CD4-positive, alpha-beta T cell treated with Interleukin-1 beta for 1 hour (primary cell): ENCODE measurements around the gene C1orf74.
"Not testable (repeated sequence)": the region's sequence is repeated elsewhere in the genome, so short reads cannot be mapped to it uniquely, and the experiment has no call there.

Source experiments
- DNase-seq, 2 donors: peaks; one replicate each; pipeline ENCODE4 v3.0.0-alpha.2; 2020 to 2022

The C1orf74 gene

DNA sequence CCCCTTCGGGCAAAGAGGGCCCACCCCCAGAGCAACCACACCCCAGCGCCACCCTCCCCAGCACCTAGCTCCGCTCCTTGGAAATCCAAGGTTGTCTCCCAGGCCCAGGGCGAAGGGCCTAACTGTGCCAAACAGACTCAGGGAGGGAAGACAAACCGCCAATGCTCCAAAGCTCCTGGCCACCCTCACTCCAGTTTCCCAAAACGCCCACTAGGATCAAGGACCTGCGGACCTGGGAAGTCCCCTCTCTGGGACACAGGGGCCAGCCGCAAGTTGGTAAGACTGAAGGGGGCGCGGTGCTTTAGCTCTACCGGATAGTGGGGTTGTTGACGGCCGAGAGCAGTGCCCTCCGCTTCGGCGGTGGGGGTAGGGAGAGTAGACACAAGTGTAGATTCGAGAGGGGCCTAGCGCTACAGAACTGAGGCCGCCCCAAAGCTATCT, 21.0 kb upstream of the C1orf74 start:
- no peak for DNase-seq

DNA sequence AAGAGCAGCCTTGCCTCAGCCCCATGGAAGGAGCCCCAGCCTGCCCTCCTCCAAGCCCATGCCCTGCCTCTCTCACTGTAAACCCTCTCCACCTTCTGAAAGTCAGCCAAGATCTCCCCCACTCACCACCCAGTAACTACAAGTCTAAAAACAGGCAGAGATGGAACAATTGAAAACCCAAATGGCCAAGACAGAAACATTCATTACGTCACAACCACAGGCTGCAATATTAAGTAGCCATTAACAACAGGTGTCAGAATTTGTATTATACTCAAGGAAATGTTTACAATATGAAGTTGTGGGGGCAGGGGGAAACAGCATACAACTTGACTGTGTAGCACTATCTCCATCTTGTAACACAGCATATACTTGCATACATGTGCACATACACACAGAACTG, 19.2 kb upstream of the C1orf74 start:
- DNase-seq, result no peak

DNA sequence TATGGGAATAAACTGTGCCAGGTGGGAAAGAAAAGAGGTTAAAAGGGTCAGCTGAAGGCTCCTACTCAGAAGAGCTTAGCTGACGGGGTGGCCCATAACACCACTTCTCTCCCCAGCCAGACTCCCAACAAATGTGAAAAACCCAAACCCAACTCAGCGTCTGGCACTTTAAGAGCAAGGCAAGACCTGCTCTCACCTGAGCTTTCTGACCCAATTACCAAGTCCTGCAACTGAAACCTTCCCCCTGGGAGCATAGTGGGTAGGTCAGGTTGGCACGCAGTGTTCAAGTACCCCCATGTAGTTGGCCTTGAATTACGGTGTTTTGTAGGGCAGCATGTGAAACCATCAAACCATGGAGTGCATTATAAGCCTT, 18.4 kb upstream of the C1orf74 start:
- no peak for DNase-seq

DNA sequence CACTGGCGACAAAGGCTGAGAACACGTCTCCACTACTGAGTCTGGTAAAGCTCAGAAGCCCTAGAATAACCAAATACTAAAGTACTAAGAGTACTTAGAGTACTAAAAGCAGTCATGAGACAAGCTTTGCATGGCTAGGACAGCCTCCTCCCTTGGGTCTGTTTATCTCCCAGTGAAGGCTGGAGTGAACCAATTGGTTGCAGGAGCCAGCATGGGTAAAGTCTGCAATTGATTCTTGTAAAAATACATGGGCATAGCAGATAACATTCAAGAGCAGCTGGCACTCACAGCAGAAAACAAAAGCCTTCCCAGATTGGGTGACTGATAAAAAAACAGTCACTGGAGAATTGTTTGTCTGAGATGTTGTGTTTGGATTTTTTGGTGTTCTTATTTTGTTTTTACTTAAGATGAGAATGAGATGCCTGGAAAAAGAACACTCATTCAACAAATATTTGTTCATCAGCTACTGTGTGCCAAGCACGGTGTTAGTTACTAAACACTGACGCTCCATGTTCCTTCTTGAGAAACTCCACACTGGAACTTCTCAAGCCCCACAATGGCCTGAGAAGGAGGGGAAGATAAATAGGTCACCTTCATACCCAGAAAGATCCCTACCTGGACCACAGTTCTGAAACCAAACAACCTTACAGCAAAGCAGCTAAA, 17.9 kb upstream of the C1orf74 start:
- no peak for DNase-seq

DNA sequence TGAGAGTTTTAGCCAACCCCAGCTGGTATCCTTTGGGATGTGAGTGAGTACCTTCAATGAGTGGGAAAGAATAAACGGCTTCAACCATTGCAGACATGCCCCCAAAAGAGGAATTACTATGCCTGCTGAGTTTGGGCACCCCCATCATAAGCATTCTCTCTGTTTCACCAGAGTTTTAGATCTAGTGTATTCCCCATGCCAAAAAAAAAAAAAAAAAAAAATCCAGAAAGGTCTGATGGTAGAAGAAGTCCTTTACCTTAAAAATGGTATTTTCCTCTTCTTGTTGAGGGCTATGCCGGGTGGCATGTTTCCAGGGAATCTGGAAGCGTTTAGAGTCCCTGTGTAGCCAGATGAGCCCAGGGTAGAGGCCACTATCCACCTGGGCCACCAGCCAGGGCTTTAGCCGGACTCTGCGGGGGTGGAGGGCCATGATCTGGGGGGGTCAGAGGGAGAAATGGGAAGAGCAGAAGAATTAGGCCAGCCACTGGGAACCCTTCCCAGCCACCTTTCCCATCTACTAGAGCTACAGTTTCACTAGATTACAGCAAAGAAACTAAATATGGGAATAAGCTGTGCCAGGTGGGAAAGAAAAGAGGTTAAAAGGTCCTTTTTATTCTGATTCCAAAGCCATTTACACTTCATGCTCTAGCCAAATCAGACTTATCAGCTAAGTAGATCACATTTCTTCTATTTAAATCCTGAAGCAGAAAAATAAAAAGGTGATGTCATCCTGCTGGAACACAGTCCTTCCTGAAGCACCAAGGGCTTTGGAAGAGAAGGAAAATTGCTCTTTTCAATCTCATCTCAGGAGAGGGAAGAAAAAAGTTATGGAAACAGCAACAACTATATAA, 16.9 kb upstream of the C1orf74 start:
- no peak for DNase-seq

DNA sequence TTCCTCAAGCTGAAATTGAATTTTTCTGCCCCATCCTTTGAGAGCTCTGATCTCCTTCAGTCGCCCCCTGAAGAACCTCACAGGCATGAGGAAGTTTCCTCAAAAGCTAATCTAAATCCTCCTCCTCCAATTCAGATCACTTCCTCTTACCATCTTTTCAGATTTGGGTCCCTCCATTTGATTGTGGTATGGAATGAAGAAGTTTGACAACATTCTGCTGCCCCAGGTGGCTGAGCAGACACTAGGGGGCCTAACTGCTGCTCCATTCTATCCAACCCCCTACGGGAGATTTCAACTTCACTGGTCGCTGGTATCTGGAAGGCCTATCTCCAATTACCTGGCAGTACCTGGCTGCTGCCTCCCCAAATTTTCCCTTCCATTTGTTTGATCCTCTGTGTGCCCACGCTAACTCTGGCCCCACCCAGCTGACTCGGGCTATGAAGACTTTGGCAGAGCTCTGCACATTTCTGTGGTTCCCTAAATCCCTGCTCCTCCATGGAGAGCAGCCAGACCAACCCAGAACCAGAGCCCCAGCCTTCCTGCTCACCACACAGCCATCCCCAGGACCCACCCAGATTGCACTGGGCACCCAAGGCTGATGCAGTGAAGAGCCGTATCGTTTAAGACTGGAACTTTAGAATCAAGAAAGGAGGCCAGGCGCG, 13.8 kb upstream of the C1orf74 start:
- DNase-seq, result no peak

DNA sequence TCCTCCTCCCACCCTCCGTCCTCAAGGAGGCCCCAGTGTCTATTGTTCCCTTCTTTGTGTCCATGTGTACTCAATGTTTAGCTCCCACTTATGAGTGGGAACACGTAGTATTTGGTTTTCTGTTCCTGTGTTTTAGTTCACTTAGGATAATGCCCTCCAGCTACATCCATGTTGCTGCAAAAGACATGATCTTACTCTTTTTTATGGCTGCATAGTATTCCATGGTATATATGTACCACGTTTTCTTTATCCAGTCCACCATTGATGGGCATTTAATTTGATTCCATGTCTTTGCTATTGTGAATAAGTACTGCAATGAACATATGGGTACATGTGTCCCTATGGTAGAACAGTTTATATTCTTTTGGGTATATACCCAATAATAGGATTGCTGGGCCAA, 9.4 kb upstream of the C1orf74 start:
- not testable (repeated sequence) for DNase-seq

DNA sequence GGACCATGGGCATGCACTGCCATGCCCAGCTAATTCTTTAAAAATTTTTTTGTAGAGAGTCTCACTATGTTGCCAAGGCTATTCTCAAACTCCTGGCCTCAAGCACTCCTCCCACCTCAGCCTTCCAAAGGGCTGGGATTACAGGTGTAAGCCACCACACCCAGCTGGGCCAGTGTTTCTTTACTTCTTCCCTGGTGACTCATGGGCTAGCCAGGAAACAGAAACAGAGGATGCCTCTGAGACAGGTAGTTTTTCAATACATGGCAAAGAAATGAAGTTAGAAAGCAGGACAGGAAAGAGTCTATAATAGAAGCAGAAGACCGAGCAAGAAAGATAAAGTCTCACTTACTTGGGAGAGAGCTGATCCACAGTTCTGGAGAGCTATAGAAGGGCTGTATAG, 7.6 kb upstream of the C1orf74 start:
- no peak for DNase-seq

DNA sequence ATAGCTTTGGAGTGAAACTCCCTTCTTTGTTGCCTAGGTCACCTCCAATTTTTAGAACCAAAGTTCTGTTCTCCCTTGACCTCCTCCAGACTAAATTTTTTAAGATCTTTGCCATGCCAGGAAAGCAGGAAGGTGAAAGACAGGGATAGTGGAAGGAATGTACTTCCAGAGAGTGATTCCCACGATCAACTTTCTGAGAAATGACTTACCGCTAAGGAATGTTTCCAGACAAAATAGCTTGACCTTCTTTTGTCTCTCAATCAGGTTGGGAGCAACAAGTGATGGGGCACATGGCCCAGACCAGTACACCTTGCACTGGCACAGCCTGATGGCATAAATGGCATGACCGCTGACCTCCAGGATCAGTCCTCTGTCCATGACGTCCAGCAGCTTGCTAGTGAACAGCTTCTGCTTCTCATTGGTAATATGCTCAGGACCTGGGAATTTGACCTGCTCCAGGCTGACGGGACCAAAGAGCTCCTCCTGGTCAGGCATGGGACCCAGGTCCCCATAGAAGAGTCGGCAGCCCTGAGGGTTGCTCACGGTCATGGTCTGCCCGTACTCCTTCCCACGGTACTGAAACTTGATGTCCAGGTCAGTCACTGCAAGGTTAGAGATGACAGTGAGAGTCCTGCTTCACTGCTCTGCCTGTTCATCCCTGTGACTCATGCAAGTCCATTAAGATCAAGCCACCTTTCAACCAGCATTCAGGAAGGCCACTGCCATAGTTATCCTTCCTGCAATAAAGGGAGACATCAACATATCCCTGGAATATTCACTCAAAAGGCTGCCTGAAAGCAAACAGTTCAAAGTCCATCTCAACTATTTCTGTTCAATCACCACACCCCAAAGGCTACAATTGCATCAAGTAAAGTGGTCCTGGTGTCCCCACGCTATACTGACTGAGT, 6.2 kb upstream of the C1orf74 start:
- no peak for DNase-seq

DNA sequence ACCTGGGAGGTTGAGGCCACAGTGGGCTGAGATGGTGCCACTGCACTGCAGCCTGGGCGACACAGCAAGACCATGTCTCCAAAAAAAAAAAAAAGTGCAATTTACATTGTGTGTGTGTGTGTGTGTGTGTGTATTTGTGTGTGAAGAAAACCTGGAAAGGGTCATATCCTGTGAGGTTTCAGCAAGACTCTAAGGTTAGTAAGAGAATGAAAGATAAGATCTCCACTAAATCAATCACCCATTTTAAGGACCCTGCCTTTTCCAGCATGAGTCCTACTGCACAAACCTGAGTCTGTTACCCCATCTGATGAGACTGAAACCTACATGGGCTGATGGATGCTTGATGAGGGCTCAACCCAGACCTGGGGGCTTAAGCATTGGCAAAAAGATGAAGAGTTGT, 4.9 kb upstream of the C1orf74 start:
- no peak for DNase-seq

DNA sequence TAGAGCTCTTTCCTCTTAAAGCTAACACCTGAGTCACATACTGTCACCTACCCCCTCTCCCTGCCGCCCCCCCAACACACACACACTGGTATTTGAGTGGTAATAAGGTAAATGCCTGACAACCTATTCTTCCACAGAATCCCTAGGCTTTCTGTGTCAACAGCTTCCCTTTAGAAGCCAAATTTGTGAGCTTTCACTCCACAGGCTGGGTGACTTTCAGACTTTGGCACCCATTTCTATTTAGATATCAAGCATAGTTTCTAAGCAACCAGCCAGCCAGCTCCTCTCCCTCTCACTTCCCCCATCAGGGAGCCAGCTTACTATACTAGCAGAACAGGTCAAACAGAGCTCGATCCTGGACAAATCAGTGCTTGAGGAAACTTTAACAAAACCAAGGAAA, 3.2 kb upstream of the C1orf74 start:
- no peak for DNase-seq

DNA sequence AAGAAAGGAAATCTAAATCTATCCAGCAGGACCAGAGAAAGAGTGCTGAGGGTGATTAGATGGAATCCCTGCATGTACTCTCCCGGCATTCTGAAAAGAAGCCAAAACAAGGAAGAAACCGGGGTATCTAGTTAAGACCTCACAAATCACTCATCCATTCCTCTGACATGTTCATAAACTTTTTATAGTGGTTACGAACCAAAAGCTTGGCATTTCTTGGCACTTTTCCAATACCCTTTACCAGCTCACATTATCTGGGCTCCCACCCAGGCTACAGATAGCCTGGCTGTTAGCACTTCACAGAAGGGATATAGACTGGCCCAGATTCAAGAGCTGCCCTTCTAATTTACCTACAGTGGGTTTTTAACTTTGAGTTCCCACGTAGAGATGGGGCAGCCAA, 1.8 kb upstream of the C1orf74 start:
- no peak for DNase-seq

DNA sequence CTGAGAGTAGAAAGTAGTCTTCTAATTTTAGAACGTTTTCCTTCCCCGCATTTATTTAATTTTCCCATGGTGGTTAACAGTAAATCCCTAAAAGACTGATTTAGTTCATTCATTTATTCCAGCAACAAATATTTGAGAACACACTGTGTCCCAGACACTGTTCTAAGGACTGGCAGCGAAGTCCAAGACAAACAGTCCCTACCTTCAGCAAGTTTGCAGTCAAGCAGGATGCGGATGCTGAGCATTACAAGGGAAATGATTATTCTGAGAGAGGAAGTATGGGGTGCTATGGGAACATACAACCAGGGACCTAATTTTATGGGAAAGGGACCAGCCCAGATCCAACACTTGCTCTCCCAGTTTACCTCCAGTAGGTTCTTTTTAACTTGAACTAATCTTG, 1.2 kb upstream of the C1orf74 start:
- DNase-seq, result no peak

DNA sequence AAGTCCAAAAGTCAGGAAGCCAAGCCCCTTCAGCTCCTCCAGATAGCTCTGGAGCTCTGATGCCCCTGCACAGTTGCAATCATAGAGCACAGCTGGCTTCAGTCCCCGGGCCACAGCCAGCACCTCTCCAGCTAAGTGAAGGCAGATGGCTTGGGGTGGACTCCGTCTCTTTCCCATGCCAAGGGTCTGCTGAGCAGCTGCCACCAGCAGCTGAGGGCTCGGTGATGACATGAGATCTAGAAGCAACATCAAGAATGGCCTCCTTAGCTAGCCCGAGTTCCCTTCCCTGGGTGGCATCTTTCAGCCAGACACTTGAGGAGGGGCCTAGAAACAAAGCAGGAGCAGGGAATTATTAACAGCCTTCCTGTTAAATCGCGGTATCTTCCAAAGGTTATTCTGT, 973 bp downstream of the C1orf74 start:
- no peak for DNase-seq

DNA sequence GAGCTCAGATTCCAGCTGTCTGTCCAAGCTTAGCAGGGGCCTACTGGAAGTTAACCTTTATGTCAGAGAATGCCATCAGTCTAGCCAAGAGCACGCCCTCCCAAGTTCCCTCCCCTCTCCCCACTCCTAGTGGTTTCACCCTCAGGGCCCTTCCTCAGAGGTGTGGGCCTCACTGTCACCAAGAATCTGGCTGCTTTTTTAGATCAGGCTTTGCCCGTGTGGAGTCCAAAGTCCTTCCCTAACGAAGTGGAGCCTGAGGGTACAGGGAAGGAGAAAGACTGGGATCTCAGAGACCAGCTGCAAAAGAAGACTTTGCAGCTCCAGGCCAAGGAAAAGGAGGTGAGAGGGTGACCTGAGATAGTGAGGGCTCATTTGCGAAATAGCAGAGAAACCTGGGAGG, 4.1 kb downstream of the C1orf74 start:
- DNase-seq, result no peak

DNA sequence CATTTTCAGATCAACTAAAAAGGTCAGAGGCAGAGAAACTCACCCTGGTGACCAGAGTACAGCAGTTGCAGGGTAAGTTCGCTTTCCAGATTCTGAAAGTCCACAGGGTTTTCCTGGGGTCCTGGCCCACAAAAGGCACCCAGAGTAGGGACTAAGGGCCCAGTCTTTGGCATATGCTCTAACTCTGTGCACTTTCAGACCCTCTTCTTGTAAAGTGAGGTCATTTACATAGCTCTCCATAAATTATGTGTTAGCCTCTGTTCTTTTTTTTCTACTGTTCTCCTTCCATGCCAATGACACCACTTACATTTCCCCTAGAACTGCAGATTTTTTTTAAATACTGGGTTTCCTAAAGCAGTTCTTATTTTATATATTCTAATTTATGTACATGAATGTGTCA, 6.3 kb downstream of the C1orf74 start:
- no peak for DNase-seq

DNA sequence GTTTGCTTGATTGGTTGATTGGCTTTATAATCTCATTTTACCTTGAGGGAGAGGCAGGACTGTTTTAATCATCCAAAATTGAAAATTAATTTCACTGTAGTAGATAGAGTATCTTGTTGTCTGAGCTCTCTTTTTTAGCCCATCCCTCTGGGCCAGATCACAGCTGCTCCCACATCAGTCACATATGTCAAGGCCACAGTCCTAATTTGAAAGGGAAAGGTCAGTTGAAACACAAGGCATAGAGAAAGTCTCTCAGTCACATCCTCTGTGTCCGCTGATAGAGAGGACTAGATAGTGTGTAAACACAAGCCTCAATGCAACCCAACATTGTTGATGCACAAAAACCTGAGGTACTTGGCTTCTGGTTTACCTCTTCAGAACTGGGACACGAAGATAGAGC, 6.8 kb downstream of the C1orf74 start:
- DNase-seq, result no peak

DNA sequence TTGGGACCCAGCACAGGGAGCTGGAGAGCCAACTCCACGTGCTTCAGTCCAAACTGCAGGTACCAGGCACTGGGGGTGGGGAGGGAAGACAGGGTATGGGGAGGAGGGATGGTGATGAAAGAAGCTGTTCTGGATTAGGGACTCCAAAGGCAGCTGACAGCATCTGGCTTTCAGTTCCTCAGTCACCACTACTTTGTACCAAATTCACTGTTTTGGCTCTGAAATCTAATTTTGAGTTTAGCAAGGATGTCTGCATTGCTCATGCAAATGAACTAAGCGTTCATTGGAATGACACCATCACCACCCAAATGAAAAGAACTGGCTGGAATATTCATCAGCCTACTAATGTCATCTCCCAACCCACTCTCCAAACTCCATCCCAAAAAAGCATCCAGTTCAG, 8.7 kb downstream of the C1orf74 start:
- no peak for DNase-seq

DNA sequence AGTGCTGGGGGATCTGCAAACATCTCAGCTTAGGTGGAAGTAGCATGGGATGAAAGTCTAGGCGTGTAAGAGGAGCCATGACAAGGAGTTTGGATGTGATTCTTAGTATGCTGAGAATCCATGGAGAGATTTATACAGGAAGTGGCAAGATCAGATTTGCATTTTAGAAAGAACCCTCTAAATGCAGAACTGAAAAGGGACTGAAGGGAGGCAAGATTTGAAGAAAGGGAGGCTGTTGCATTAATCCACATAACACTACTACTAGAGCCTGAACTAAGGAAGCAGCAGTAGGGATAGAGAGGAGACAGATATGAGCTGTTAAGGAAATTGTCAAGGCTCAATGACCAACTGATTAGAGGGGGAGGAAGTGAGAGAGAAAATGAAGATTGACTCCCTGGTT, 9.8 kb downstream of the C1orf74 start:
- DNase-seq, result no peak

DNA sequence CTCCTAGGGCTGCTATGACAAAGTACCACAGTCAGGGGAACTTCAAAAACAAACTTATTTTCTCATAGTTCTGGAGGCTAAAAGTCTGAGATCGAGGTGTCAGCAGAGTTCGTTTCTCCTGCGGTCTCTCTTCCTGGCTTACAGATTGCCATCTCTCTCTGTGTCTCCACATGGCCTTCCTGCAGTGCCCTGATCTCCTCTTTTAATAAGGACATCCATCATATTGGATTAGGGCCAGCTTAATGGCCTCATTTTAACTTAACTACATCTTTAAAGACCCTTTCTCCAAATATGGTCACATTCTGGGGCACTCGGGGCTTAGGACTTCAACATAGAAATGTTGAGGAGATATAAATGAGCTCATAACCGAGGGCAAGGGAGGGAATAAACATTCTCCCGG, 12.2 kb downstream of the C1orf74 start:
- DNase-seq, result no peak

DNA sequence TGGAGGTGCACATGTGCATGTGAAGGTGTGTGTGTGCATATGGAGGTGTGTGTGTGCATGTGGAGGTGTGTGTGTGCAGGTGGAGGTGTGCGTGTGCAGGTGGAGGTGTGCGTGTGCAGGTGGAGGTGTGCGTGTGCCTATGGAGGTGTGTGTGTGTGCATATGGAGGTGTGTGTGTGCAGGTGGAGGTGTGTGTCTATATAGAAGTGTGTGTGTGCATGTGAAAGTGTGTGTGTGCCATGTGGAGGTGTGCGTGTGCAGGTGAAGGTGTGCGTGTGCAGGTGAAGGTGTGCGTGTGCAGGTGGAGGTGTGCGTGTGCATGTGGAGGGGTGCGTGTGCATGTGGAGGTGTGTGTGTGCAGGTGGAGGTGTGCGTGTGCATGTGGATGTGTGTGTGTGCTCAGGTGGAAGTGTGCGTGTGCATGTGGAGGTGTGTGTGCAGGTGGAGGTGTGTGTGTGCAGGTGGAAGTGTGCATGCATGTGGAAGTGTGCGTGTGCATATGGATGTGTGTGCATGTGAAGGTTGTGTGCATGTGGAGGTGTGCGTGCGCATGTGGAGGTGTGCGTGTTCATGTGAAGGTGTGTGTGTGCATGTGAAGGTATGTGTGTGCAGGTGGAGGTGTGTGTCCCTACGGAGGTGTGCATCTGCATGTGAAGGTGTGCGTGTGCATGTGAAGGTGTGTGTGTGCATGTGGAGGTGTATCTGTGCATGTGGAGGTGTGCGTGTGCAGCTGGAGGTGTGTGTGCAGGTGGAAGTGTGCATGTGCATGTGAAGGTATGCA, 13.5 kb downstream of the C1orf74 start:
- no peak for DNase-seq

DNA sequence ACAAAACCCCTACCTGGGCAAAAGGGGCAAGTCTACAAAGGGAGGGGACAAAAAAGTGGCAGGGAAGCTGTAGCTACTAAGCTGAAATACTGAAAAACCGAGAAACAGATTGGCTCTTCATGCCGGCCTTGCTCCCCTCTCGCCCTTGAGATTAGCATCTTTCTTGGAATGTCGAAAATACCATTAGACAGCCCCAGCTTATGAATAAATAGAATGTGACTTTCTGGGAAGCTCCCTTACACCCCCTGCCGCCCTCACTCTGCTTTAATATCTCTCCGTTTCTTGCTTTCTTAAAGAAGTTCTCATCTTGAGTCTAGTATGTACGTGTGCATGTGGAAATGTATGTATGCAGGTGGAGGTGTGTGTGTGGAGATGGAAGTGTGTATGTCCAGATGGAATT, 14.4 kb downstream of the C1orf74 start:
- DNase-seq, result no peak
